Hematopoietic multipotent progenitor cell (in vitro differentiated cells): ENCODE measurements around the gene SCN10A. TPM values are rescaled to one million over a fixed set of nuclear protein-coding genes. Genes with fewer than 3 reads are reported as not detected.

Experiments
- DNase-seq, 3 donors: peaks; one replicate each; pipeline ENCODE4 v3.0.0-alpha.2; 2011 to 2015; ENCODE audit warnings: low read depth in 2 of 3, low spot score in 2 of 3
- total RNA-seq: library from RNA; depleted of rRNA; stranded (reverse); fragments of >200 nt; gene quantifications from one replicate; pipeline ENCODE4 v1.2.3, GENCODE V29; 2012

The SCN10A gene
- total RNA-seq, 1 donor = under 0.01 TPM

DNA sequence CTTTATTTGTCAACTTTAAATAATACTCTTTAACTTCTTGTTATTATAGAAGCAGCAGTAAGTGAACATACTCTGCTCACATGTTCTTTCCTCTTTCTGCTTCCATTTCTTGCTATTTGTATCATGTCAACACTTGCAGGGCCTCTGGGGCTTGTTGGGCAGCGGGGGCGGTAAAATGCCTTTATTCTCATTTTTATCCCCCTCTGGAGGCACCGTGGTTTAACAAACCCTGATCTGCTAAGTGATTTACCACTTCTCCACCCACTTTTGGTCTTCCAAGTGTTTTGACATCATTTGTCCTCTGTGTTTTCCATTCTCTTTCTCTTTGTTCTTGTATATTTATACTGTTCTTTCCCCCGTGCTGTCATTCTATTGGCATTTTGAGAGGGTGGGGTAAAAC lies 33.9 kb downstream of the SCN10A start:
- peak in 1 of 3 donors; percentile 48 for DNase-seq

DNA sequence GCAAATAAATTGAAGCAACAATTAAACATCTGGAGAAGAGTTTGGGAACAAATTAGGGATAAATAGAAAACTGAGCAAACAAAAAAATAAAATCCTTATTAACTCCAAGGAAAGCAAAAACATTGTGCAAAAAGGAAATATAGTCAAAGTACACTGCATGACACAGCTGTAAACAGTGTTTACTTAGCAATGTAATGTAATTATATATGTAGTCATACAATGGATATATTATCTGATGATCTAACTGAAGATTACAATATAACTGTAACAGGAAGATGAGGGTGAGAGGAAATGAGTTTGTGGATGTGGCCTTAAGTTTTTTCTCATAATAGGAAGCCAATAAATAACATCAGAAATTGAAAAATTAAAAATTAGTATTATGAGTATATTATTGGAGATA lies 42.5 kb downstream of the SCN10A start:
- no peak for DNase-seq

DNA sequence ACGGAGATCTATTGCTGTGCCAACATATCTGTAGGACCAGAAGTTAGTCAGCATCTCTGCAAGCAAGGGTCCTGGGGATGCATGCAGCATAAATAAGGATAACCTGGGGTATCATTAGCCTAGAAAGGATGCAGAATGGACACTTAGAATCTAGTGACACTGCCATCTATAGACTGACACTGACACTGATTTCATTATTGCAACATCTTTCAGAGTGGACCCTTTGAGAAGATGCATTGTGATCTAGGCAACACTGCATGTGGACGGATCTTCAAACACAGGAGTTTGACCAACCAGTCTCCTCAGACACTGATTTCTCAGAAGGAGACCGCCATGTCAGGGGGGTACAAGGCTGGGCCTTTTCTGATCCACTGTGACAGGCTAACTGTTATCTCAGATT lies 52.4 kb downstream of the SCN10A start:
- no peak for DNase-seq

DNA sequence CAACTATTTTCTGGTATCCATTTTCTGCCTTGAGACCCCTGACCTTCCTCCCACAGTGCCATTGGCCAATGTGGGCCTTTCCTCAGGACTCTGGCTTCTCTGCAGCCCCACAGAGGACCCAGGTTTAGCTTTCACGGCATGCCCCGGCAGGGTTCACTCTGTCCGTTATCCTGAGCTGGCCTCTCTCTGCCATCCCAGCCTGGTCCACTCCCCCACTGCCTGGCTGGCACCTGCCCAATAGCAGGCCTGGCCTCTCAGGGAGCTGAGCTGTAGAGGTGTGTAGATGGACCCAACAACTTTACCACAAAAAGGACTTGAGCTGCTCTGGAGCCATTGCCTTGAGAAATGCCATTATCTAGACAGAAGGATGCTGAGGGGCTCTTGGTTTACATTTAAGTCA lies 57.5 kb downstream of the SCN10A start:
- no peak for DNase-seq

GRCh38 chr3:38757721-38758120 lies 58.3 kb downstream of the SCN10A start:
- DNase-seq = no peak

GRCh38 chr3:38756892-38757291 lies 59.1 kb downstream of the SCN10A start:
- no peak for DNase-seq

DNA sequence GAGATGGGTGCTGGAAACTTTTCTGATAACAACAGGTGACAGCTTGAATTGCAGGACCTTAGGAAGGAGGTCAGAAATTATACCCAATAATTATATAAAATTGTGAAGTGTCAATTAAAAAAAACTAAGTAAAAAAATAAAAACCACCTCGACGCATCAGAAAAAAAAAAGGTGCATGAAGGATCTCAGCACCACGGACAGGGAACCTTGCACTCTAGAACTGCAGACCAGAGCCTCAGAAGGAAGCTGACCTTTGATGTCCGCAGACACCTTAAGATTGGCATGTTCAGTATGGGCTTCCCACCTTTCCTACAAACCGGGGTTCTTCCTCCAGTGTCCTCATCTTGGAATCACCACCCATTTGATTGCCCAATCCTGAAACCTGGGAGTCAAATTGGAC lies 60.9 kb downstream of the SCN10A start:
- DNase-seq = peak in 1 of 3 donors; percentile 21

DNA sequence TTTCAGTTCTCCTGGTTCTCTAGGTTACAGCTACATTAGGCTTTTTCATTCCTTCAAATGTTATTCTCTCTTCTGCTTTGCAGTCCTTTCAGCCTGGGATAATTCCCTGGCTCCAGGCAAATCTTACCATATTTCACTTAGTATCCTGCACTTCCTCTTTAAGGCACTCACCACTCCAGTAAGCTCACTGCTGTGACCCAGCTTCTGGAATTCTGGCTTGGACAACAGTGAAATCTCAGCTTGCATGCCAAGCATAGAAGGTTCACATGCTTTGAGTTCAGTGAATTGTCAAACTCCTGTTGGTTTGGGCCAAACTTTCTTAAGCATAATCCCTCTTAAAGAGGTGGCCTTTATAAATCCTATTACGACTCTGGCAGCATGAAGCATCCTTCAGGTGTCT lies 69.4 kb downstream of the SCN10A start:
- DNase-seq = no peak

DNA sequence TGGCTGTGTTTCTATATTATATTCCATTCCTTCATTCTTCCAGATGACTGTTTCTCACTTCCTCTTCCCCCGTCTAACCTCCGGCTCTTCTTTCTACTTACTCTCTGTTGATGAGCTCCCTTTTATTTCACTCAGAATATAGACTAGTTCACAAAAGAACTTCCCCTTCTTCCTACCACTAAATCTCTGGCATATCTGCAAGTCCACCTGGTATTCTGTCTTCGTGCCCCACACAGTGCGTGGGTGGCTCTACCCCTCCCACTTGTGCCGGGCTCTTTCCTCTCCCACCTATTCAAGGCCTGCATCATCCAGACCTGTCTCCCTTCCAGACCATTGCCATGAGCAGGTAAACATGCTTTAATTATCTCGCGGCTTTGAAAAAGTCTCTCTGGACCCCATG lies 73.0 kb downstream of the SCN10A start:
- DNase-seq = peak in 1 of 3 donors; percentile 32

DNA sequence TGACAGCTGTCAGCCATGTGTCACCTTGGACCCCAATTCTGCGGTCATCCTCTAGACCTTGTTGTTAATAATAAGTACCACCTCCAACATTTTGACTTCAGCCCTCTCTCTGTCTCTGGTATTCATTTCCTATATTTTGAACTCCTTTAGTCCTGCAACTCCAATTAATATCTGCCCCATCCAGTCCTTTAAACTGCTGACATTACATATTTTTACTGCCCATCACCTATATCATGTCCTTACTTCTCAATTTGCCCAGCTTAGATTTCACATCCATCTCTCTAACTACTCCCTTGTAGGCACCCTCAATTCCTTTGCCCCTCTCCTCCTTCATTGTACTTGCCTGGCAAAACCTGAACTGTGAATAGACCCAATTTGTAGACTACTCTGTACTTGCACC lies 73.5 kb downstream of the SCN10A start:
- DNase-seq = no peak

GRCh38 chr3:38740537-38740936 lies 75.5 kb downstream of the SCN10A start:
- DNase-seq = no peak

- DNase-seq = no peak
These were observed 76.1 kb downstream of the SCN10A start for GRCh38 chr3:38739931-38740330.

GRCh38 chr3:38739396-38739689 lies 76.7 kb downstream of the SCN10A start:
- DNase-seq = peak in 1 of 3 donors; percentile 32

DNA sequence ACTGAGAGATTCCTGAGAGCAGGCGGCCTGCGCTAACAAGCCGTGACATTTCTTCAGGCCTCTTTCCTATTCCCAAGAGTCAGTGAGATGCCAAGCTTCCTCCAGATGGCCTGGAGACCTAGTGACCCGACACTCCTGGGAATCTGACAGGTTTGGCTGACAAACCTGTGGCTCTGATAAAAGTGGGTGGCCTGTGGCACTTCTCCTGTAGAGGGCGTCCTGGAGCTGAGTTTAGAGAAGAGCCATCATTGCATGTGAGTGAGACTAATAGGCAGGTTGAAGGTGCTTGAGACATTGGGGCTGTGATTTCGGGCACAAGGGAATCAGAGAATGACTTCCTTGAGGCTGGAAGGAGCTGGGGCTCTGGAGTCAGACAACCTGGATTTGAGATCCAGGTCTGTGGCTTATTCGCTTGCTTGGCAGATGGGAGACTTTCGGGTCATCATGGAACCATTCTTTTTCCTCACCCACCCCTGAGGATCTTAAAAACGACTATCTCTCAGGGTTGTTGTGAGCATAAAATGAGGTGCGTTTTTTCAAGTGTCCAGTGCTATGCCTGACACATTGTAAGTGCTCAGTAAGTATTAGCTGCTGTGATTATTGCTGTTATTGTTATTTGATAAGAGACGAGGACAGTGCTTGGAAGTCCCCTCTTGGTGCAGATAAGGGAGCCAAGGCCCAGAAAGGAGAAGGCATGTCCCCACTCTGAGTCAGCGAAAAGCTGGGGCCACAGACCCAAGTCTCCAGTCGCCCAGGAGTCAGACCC lies 77.2 kb downstream of the SCN10A start:
- DNase-seq = peak in 2 of 3 donors; percentile 38 to 69

- no peak for DNase-seq
These were observed 84.5 kb downstream of the SCN10A start for GRCh38 chr3:38731522-38731921.

DNA sequence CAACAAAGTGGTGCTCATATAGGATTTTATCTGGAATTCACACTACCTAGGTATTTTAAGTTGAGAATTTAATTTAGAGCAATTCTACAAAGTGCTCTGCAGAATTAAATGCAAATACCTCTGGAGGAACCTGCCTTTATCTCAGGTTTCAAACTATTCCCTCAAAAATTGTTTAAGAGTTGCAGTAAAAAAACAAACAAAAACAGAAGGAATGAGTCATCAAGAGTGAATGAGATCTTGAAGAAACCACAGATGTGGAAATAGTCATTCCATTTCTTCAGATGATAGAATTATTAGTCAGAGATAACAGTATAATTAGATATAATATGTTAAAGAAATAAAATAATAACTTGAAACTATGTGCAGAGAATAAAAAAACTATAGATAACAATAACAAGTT lies 85.7 kb downstream of the SCN10A start:
- no peak for DNase-seq

- DNase-seq = no peak
These were observed 88.0 kb downstream of the SCN10A start for GRCh38 chr3:38728008-38728407.

DNA sequence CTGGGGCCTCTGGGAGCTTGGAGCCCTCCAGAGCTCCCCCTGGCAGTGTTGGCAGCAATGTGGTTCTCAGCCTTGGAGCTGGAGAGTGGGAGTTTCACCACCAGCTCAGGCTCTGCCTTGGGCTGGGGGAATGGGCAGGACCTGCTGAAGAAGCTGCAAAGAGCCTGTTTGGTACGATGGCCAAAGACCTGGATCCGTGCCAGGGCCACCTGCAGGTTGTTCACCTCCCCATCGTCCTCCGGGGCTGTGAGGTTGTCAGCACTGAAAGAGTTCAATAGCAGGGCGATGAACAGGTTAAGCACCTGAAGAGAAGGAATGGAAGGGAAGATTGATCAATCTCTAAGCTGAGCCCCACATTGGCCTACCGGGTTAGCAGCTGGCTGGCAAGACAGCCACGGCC lies 89.3 kb downstream of the SCN10A start:
- DNase-seq = no peak

DNA sequence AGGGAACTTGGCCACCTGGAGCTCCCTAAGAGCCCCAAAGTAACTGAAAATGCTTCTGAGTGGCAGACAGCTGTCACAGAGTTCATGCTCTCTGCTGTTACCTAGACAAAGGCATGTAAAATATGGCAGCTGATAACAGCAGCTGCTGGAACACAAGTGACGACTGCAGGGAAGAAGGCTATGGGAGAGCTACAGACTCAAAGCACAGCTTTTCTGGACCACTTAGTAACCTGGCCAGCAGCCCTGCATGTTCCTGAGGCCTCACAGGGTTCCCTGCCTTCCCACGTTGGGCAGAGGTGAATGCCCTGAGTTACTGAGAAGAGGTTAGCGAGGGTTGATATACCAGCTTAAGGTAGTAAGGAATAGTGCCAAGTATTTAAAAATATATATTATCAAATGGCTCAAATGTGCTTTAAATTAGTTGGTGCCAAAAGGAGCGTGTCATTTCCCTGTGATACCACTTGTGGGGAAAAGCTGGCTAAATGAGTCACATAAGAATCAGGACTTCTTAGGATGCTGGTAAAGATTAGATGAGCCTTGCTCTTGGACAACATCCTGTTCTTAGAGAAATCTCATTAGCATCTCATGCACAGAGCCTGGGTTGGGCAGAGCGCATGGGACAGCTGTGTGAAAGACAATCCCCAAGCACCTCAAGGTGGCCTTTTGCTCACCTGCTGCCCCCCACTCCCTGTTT lies 90.1 kb downstream of the SCN10A start:
- no peak for DNase-seq

- no peak for DNase-seq
These were observed 91.7 kb downstream of the SCN10A start for GRCh38 chr3:38724392-38724736.

DNA sequence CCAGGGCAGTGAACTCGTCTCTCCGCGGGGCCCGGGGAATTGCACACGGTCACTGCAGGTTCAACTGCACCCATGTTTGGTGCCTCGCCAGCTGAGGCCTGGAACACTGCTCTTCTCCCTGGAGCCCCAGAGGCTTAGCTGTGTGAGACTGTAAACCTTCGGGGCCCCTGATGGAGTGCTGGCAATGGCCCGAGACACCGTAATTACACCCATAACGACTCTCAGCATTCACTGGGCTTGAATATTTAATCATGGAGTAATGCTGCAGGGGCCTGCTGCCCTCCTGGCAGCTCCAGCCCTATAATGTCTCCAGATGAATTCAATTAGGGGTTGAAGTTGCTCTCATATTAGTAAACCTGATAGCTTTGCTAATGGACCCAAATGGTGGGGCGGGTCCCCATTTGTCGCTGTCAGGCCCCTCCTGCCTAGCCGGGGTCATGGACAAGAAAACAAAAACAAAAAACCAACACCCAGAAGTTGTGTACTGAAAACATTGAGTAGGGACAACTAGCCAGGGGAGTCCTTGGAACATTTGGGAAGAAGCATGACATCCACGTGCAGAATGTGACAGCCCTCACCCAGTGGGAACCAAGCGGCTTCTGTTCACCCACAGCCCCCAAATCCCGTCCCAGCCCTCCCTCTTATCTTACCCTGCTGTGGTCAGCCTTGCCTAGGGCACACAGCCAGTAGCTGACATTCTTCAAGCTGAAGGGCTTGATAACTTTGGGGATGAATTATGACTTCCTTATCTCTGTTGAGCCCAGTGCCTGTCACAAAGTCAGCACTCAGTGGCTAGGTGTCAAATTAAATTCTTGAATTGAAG lies 92.2 kb downstream of the SCN10A start:
- peak in 2 of 3 donors; percentile 42 to 76 for DNase-seq
